ENCODE data around the gene MX2. TPM values are rescaled to one million over a fixed set of nuclear protein-coding genes. Genes with fewer than 3 reads are reported as not detected.

Gene MX2
- total and polyA plus RNA-seq, 2 experiments from 2014 or later = 5.4 to 9.2 TPM

- no peak for TF ChIP-seq ZNF462 (CRISPR knock-in tag; IDR thresholded peaks at IDR 0.05)
- no peak for TF ChIP-seq JUNB (IDR thresholded peaks at IDR 0.05; ENCODE audit: unreplicated experiment)
- no peak for TF ChIP-seq POLR2AphosphoS5 (IDR thresholded peaks at IDR 0.05; ENCODE audit: low read depth)
- no peak for TF ChIP-seq EZH2 (IDR thresholded peaks at IDR 0.05; ENCODE audit: low read depth, unreplicated experiment)
Measured at GRCh38 chr21:41441546-41441945, 79.7 kb downstream of the MX2 start (continued).

GRCh38 chr21:41442481-41443186, 80.8 kb downstream of the MX2 start:
- Histone ChIP-seq H3K36me3 (ENCODE audit: insufficient read depth) (no peaks in the 10 kb centered on the region), H2AFZ (no peak overlapping the region), H3K9me2 (ENCODE audit: insufficient read depth) (no peaks in the 10 kb centered on the region), H3K27ac (ENCODE audit: low read depth) (no peak overlapping the region), H3F3A (replicated peaks; ENCODE audit: low read depth) (no peaks in the 10 kb centered on the region), H4K20me1 (replicated peaks; ENCODE audit: insufficient read depth) (no peaks in the 10 kb centered on the region), H3K27me3 (ENCODE audit: insufficient read depth) (no peaks in the 10 kb centered on the region), H3K79me2 (replicated peaks; ENCODE audit: insufficient read depth) (no peaks in the 10 kb centered on the region), H3K4me3 (no peak overlapping the region), H3K4me2 (no peak overlapping the region), H3K4me1 (ENCODE audit: insufficient read depth) (no peaks in the 10 kb centered on the region)
- Mint-ChIP-seq H3K4me3 (no peak overlapping the region), H3K4me1 (peaks cover 7% of the 10 kb centered on the region; the same call in 1 of the 3 replicates), H3K27me3 (ENCODE audit: insufficient read depth, low read depth, poor library complexity) (peaks cover 4% of the 10 kb centered on the region), H3K36me3 (ENCODE audit: low read depth) (peaks cover 4% of the 10 kb centered on the region; the same call in 1 of the 3 replicates), H3K9me3 (no peaks in the 10 kb centered on the region), H3K27ac (no peak overlapping the region)
- TF ChIP-seq REST (IDR thresholded peaks at IDR 0.05; ENCODE audit: unreplicated experiment) = no peak
- TF ChIP-seq POLR2AphosphoS5 (IDR thresholded peaks at IDR 0.05; ENCODE audit: low read depth) = no peak
- no peak for TF ChIP-seq CREB1 (CRISPR knock-in tag; IDR thresholded peaks at IDR 0.05; ENCODE audit: low read depth)
- no peak for TF ChIP-seq ETS1 (IDR thresholded peaks at IDR 0.05)
- no peak for TF ChIP-seq JUNB (IDR thresholded peaks at IDR 0.05; ENCODE audit: unreplicated experiment)
- TF ChIP-seq NANOG (IDR thresholded peaks at IDR 0.05; ENCODE audit: borderline replicate concordance) = no peak
- TF ChIP-seq ZNF331 (CRISPR knock-in tag; IDR thresholded peaks at IDR 0.05; ENCODE audit: low read depth) = no peak
- DNase-seq (ENCODE audit: low spot score) = no peak
- ATAC-seq = no peak
